Adipocyte (in vitro differentiated cells): ENCODE results near the gene ECHS1.
"Not testable (repeated sequence)": the region's sequence is repeated elsewhere in the genome, so short reads cannot be mapped to it uniquely, and the experiment has no call there.

ENCODE experiments used
- DNase-seq: peaks from one replicate; pipeline ENCODE4 v3.0.0-alpha.2; 2015; ENCODE audit warnings: low read depth
- H3K27me3 ChIP-seq: replicated peaks from 2 replicates; pipeline ENCODE4 v1.7.0; 2013; ENCODE audit warnings: mild to moderate bottlenecking, low read length, moderate library complexity; ENCODE audit not compliant: control insufficient read depth, insufficient read depth
- H3K36me3 ChIP-seq: 2 replicates; pipeline ENCODE4 v1.7.0; 2013; ENCODE audit warnings: low read length, mild to moderate bottlenecking, moderate library complexity; ENCODE audit not compliant: control insufficient read depth, insufficient read depth, severe bottlenecking
- H3K4me1 ChIP-seq: 2 replicates; pipeline ENCODE4 v1.7.0; 2013; ENCODE audit warnings: mild to moderate bottlenecking, low read length, moderate library complexity; ENCODE audit not compliant: control insufficient read depth, insufficient read depth
- H3K4me3 ChIP-seq: 2 replicates; pipeline ENCODE4 v1.7.0; 2013; ENCODE audit warnings: mild to moderate bottlenecking, low read length, moderate library complexity
- H3K9ac ChIP-seq: 2 replicates; pipeline ENCODE4 v1.7.0; 2013; ENCODE audit warnings: mild to moderate bottlenecking, low read length, moderate library complexity
- H3K9me3 ChIP-seq: 2 replicates; pipeline ENCODE4 v1.7.0; 2013; ENCODE audit warnings: mild to moderate bottlenecking, low read length, moderate library complexity; ENCODE audit not compliant: control insufficient read depth

ECHS1 gene

DNA sequence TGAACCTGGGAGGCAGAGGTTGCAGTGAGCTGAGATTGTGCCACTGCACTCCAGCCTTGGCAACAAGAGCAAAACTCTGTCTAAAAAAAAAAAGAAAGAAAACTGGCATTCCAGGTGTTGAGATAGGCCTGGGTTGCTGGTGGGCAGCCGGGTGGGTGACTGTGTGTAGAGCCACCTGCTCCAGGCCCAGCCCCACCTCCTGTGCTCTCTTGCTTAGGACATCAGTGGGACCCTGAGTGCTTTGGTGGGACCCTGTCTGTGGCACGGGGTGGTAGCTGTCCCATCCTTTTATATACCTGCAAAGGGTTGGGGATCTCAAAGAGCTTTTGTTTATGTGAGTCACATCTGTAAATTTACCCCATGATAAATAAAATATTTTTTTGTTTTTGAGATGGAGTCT lies 12.1 kb upstream of the ECHS1 start:
- Histone ChIP-seq H3K36me3 (no peaks in the 10 kb centered on the region), H3K9me3 (no peaks in the 10 kb centered on the region), H3K27me3 (no peaks in the 10 kb centered on the region), H3K4me3 (no peak overlapping the region), H3K4me1 (no peaks in the 10 kb centered on the region), H3K9ac (no peak overlapping the region)
- DNase-seq, result no peak

DNA sequence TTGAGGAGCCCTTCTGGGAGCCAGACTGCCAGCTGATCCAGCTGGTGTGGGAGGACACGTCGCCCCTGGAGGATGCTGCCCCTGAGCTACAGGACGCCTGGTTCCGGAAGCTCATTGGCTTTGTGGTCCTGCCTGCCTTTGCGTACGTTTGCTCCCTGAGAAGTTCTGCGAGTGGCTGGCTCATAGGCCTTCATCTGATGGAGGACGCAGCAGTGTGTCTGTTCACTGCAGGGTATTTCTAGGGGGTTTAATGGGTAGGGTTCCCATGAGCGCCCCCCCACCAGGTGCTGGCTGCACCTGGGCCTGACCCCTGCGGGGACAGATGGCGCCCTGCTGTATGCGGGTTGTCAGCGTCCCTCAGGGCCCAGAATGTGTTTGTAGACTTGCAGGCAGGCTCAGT lies 10.9 kb upstream of the ECHS1 start:
- Histone ChIP-seq H3K9me3 (no peaks in the 10 kb centered on the region), H3K27me3 (no peaks in the 10 kb centered on the region), H3K4me1 (peaks cover 4% of the 10 kb centered on the region), H3K36me3 (no peaks in the 10 kb centered on the region), H3K9ac (no peak overlapping the region), H3K4me3 (no peak overlapping the region)
- no peak for DNase-seq

DNA sequence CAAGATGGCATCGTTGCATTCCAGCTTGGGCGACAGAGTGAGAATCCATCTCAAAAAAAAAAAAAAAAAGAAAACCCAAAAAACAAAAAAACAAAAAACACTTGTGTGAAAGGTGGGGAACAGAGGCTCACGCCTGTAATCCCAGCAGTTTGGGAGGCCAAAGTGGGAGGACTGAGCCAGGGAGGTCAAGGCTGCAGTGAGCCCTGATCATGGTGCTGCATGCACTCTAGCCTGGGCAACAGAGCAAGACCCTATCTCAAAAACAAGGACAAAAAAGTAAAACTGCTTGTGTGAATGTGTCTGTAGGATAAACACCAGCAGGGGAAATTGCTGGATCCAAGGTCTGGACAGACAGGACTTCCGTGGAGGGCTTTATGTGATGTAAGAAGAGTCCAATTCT lies 10.4 kb upstream of the ECHS1 start:
- no peak for DNase-seq
- no peaks in the 10 kb centered on the region for H3K27me3 ChIP-seq

DNA sequence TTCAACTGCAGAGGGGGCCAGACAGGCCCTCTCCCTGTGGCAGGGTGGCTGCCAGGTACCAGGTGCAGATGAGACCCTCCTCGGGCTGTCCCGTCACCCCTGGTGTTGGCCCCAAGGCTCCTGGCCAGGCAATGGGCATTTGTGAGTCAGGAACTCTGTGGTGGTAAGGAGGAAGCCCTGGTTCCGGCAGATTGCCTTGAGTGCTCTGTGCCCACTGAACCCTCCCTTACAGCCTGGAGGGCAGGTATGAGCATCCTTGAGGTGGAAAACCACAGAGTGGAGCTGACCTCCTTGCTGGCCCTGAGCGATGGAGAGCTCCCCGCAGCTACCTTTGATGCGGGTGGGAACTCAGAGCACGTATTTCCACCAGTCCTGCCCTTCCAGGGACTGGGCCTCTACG lies 7.9 kb upstream of the ECHS1 start:
- H3K9ac ChIP-seq, result no peak overlapping the region
- no peak for DNase-seq
- no peaks in the 10 kb centered on the region for H3K9me3 ChIP-seq
- no peaks in the 10 kb centered on the region for H3K27me3 ChIP-seq
- H3K4me1 ChIP-seq, result peaks cover 4% of the 10 kb centered on the region
- H3K4me3 ChIP-seq, result no peak overlapping the region
- no peaks in the 10 kb centered on the region for H3K36me3 ChIP-seq

More for the DNA sequence above, 10.4 kb upstream of the ECHS1 start:
- Histone ChIP-seq H3K4me3 (no peak overlapping the region), H3K4me1 (peaks cover 4% of the 10 kb centered on the region), H3K36me3 (no peaks in the 10 kb centered on the region), H3K9me3 (no peaks in the 10 kb centered on the region), H3K9ac (no peak overlapping the region)

DNA sequence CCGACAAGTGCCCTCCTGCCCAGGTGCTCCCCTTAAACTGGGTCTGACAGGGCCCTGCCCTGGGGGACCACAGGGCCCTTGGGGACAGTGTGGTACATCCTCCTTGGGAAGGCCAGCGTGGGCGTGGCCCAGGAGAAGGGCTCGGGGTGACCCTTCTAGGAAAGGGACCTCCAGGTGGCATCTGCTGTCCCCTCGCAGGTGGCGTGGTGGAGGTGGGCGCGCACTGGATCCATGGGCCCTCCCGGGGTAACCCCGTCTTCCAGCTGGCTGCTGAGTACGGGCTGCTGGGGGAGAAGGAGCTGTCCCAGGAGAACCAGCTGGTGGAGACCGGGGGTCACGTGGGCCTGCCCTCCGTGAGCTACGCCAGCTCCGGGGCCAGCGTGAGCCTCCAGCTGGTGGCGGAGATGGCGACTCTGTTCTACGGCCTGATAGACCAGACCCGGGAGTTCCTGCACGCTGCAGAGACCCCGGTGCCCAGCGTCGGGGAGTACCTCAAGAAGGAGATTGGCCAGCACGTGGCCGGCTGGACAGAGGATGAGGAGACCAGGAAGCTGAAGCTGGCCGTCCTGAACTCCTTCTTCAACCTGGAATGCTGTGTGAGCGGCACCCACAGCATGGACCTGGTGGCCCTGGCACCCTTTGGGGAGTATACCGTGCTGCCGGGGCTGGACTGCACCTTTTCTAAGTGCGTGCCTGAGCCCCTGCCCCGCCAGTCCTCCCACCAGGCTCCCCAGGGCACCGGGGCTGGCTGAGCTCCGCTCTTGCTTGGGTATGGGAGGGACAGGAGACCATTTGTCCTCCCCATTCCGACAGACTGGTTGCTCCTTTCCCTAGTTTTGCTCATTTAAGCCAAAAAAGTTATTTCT lies 6.9 kb upstream of the ECHS1 start:
- H3K27me3 ChIP-seq, result no peaks in the 10 kb centered on the region
- H3K4me3 ChIP-seq, result peak overlapping the region; percentile 81
- H3K9me3 ChIP-seq, result no peaks in the 10 kb centered on the region
- H3K9ac ChIP-seq, result peak overlapping the region; percentile 82
- H3K36me3 ChIP-seq, result no peaks in the 10 kb centered on the region
- H3K4me1 ChIP-seq, result peaks cover 4% of the 10 kb centered on the region
- no peak for DNase-seq

DNA sequence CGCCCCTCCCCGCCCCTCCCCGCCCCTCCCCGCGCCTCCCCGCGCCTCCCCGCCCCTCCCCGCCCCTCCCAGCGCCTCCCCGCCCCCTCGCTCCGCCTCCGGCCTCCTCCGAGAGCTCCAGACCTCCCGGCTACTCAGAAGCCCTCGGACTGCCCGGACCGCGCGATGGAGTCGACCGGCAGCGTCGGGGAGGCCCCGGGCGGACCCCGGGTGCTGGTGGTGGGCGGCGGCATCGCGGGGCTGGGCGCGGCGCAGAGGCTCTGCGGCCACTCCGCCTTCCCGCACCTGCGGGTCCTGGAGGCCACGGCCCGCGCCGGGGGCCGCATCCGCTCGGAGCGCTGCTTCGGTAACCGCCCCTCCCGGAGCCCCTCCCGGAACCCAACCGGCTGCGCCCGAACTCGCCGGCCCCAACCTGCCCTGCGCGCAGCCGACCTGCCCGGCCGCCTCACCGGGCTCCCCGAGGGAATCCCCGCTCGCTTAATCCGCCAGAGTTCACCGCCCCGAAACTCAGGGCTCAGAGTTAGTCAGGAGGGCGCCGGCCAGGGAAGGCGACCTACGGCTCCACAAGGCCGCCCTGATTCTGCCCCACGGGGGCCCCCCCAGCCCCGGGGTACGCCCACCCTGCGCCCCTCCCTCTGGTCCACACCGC lies 6.1 kb upstream of the ECHS1 start, which contains the start of gene PAOX:
PAOX (plus strand) TSS at position 111 of the 649 bp plus-strand sequence; CDS start at position 166, 55 bp downstream.
- Histone ChIP-seq H3K4me1 (peaks cover 4% of the 10 kb centered on the region), H3K9ac (peak within 1 kb of the TSS; percentile 87), H3K9me3 (no peaks in the 10 kb centered on the region), H3K4me3 (peak within 1 kb of the TSS; percentile 92), H3K27me3 (no peaks in the 10 kb centered on the region), H3K36me3 (no peaks in the 10 kb centered on the region)
- peak; percentile 82 for DNase-seq

DNA sequence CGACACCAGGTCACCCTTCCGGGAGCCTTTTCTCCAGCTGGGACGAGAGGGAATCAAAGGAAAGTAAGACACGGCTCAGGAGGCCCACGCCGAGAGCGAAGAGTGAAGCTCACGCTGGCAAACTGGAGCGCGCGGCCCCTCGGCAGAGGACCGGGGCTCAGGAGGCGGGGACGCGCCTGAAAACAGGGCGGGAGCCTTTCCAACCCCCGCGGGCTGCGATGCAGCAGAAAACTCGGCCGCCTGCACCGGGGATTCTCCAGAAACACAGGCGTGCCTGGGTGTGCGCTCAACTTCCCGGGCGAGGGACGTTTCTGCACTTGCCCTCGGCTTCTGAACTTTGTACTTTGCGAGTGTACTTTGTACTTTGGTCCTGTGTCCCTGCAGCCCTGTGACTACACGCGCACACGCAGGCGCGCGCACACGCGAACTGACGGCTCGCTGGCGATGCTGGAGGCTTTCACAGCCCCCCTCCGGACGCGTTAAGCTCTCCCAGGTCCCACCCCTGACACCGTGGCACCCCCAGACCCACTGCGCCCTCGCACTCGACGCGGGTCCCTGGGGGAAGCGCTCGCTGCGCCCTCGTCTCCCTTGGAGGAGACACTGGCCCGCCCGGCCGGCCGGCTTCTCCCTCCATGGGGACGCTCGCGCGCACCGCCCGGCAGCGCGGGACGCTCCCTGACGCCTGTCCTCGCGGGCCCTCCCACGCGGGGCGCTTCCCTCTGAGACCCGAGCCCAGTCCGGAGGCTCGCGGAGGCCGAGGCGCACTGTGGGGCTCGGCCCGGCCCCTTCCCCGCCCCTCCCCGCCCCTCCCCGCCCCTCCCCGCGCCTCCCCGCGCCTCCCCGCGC lies 5.3 kb upstream of the ECHS1 start:
- H3K27me3 ChIP-seq, result no peaks in the 10 kb centered on the region
- DNase-seq, result peak; percentile 69

DNA sequence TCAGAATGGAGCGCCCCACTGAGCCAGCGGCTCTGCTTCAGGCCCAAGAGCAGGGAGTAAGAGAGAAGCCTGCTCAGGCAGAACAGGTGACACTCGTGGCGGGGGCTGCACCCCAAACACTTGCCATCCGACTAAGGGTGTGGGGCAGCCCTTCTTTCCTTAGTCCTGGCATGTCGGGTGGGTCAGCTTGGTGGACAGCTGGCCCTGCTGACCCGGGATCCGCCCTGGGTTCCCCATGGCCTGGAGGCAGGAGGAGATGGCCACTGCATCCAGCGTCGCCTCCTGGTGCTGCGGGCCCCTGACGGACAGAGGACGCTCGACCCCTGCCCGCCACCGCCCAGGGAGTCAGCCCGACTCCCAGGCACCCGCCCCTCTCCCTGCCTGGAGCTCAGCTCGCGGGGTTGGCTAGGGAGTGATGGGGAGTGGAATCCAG lies 4.7 kb upstream of the ECHS1 start:
- Histone ChIP-seq H3K9me3 (no peaks in the 10 kb centered on the region), H3K4me3 (peak overlapping the region; percentile 92), H3K36me3 (no peaks in the 10 kb centered on the region), H3K4me1 (peaks cover 9% of the 10 kb centered on the region), H3K27me3 (no peaks in the 10 kb centered on the region), H3K9ac (peak overlapping the region; percentile 87)
- no peak for DNase-seq

More for the DNA sequence above, 5.3 kb upstream of the ECHS1 start:
- Histone ChIP-seq H3K9ac (peak overlapping the region; percentile 87), H3K36me3 (no peaks in the 10 kb centered on the region), H3K4me1 (peaks cover 9% of the 10 kb centered on the region), H3K4me3 (peak overlapping the region; percentile 92), H3K9me3 (no peaks in the 10 kb centered on the region)

DNA sequence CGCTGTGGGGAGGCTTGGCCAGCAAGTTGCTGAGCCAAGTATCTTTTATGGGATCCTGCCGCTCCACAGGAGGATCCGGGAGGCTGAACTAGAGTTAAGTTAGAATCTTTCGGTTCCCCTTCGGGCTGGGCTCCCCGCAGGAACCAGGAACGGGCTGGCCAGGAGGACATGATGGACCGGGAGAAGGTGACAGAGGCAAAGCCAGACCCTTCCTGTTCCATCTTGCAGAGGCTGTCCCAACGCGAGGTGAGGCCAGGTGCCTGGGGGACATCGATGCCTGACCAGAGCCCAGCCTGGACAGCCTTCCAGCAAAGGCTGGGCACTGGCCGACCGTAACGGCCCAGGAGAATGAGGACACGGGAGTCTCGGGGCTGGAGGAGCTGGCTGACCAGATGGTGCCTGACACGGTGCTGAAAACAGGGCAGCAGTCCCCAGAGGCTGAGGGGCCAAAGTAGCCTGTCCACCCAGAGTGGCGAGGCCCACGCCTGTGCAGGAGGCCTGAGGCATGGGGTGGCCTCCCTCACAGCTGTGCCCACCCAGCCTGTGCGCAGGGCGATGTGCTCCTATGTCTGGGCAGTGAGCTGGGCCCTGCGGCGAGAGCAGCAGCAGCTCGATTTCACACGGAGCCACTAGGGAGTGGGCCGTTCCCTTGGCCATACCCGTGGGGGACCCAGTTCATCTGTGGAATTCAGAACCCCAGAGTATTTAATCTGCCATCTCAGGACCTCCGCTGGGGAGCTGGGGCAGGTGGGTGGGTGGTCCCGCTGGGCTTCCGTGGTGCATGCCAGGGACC lies 4.1 kb upstream of the ECHS1 start:
- Histone ChIP-seq H3K36me3 (no peaks in the 10 kb centered on the region), H3K9ac (peak overlapping the region; percentile 87), H3K4me1 (peaks cover 11% of the 10 kb centered on the region), H3K27me3 (no peaks in the 10 kb centered on the region), H3K4me3 (no peak overlapping the region), H3K9me3 (no peaks in the 10 kb centered on the region)
- no peak for DNase-seq

DNA sequence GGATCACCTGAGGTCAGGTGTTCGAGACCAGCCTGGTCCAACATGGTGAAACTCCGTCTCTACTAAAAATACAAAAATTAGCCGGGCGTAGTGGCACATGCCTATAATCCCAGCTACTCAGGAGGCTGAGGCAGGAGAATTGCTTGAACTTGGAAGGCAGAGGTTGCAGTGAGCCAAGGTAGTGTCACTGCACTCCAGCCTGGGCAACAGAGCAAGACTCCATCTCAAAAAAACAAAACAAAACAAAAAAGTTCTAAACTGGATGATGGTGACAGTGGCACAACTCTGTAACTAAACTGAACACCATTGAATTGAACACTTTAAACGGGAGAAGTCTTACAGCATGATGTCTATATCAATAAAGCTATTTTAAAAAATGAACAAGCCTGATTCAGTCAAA lies 3.0 kb upstream of the ECHS1 start:
- H3K9me3 ChIP-seq, DNase-seq, H3K9ac ChIP-seq, H3K27me3 ChIP-seq, H3K36me3 ChIP-seq, H3K4me3 ChIP-seq: not testable (repeated sequence)
- H3K4me1 ChIP-seq, result peaks cover 21% of the 10 kb centered on the region
